Upper lobe of right lung (tissue), 1 donor: ENCODE measurements around the gene TAS2R60. TPM values are rescaled to one million over a fixed set of nuclear protein-coding genes. Genes with fewer than 3 reads are reported as not detected.
"Not testable (repeated sequence)": the region's sequence is repeated elsewhere in the genome, so short reads cannot be mapped to it uniquely, and the experiment has no call there.

Source experiments
- ATAC-seq: fragments of 200-7000 bp; cut with Tn5 transposase; one replicate; pipeline ENCODE4 v1.9.1; 2020; ENCODE audit warnings: mild to moderate bottlenecking, moderate library complexity
- DNase-seq: peaks from one replicate; pipeline ENCODE4 v3.0.0-alpha.2; 2020
- H3K27ac ChIP-seq: fragments of 200-600 bp; one replicate; pipeline ENCODE4 v1.8.0; 2022
- H3K27me3 ChIP-seq: fragments of 200-600 bp; one replicate; pipeline ENCODE4 v1.8.0; 2022; ENCODE audit warnings: mild to moderate bottlenecking
- H3K36me3 ChIP-seq: fragments of 200-600 bp; one replicate; pipeline ENCODE4 v1.8.0; 2022
- H3K4me1 ChIP-seq: fragments of 200-600 bp; one replicate; pipeline ENCODE4 v1.8.0; 2022
- H3K4me3 ChIP-seq: fragments of 200-600 bp; one replicate; pipeline ENCODE4 v1.8.0; 2022; ENCODE audit warnings: mild to moderate bottlenecking
- H3K9me3 ChIP-seq: fragments of 200-600 bp; one replicate; pipeline ENCODE4 v1.8.0; 2022
- intact Hi-C: fragments of 100-400 bp; cut with DNase I; formaldehyde crosslinking; loops from one replicate; pipeline ENCODE4 v1.11.0; 2022
- total RNA-seq: library from RNA; stranded (reverse); fragmentation: NEBNext Ultra II Directional; extraction: Animal tissue kit (Norgen Biotek cat#: 25700); gene quantifications from one replicate; pipeline ENCODE4 v1.2.1, GENCODE V29; 2021
- TF ChIP-seq, protein P1 (sequence below): fragments of 200-600 bp; IDR thresholded peaks from one replicate; pipeline ENCODE4 v1.8.0; 2022; ENCODE audit warnings: antibody characterized with exemption
- donor health status: DM: no; HTN: yes; CAD: no; lungs with severe emphysema.

The TAS2R60 gene
- total RNA-seq, 1 donor from 2014 or later: not detected

DNA sequence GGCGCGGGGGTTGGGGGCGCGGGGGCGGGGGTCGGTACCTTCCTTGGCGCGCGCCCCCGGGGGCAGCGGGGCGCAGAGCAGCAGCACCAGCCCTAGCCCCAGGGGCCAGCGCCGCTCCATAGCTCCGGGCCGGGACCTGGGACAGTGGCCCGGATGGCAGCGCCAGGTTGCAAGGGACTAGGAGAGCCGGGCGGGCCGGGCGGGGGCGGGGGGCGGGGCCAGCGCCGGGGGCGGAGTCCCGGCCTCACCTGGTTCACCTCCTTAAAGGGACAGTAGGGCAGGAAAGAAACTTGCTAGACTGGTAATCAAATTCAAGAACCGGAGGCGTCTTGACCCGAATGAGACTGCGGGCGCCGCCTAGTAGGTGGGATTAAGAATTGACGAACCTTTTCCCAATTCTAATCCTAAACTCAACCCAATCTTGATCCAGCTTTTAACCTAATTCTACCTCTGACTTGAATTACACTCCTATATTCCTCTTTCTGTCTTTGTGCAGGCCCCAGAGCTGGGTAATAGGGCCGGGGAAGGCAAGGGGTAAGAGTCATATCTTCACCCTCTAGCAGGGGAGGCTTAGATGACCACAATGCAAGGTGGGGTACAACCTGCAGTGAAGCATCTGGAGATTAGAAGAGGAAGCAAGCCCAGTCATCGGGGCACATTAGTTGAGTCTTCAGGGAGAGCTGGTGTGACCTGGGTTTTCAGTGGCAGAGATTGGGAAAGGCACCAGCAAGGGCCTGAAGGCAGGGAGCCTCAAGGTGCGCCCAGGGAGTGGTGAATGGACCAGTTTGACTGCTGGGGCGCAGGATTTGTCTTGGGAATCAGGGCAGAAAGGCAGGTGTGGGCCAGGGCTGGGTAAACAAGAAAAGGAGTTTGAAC is 34.3 kb upstream of the TAS2R60 start, which contains the start of gene EPHA1:
TSS of gene EPHA1 (minus strand) at position 171 of the 876 bp plus-strand sequence. CDS start at position 120, 51 bp downstream.
- DNase-seq: peak; percentile 85
- intact Hi-C loops: no loop called here
- Histone ChIP-seq H3K27ac (peak within 1 kb of the TSS; percentile 42), H3K4me1 (peaks cover 38% of the 10 kb centered on the region), H3K36me3 (no peaks in the 10 kb centered on the region), H3K9me3 (no peaks in the 10 kb centered on the region), H3K4me3 (peak within 1 kb of the TSS; percentile 52), H3K27me3 (no peaks in the 10 kb centered on the region)
- TF ChIP-seq, protein P1, sequence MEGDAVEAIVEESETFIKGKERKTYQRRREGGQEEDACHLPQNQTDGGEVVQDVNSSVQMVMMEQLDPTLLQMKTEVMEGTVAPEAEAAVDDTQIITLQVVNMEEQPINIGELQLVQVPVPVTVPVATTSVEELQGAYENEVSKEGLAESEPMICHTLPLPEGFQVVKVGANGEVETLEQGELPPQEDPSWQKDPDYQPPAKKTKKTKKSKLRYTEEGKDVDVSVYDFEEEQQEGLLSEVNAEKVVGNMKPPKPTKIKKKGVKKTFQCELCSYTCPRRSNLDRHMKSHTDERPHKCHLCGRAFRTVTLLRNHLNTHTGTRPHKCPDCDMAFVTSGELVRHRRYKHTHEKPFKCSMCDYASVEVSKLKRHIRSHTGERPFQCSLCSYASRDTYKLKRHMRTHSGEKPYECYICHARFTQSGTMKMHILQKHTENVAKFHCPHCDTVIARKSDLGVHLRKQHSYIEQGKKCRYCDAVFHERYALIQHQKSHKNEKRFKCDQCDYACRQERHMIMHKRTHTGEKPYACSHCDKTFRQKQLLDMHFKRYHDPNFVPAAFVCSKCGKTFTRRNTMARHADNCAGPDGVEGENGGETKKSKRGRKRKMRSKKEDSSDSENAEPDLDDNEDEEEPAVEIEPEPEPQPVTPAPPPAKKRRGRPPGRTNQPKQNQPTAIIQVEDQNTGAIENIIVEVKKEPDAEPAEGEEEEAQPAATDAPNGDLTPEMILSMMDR: peak; percentile 49
- peak; percentile 84 for ATAC-seq

DNA sequence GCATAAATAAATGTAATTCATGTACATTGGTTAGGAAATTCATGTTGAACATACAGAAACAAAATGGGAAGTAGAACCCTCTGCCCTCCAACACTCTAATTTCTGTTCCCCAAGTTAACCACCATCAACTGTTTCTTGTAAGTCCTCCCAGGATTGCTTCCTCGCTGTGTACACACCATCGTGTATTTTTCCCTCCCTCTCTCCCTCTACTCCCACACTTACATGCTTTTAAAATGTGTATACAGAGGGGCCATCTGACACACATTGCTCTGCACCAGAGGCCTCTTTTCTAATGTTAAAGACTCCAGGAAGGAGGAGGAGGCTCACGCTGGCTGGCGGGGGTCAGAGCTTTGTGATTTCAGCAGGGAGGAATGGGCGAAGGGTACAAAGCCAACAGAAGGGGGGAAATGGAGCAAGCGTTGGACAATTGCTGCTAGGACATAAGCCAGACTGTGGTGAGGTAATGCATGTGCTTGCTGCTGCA is 32.7 kb upstream of the TAS2R60 start:
- TF ChIP-seq, protein P1: no peak
- Histone ChIP-seq H3K4me1 (peaks cover 29% of the 10 kb centered on the region), H3K36me3 (no peaks in the 10 kb centered on the region), H3K27ac (peak overlapping the region; percentile 6), H3K4me3 (no peak overlapping the region), H3K9me3 (no peaks in the 10 kb centered on the region), H3K27me3 (no peaks in the 10 kb centered on the region)
- intact Hi-C loops: no loop called here
- ATAC-seq: peak; percentile 34
- no peak for DNase-seq

DNA sequence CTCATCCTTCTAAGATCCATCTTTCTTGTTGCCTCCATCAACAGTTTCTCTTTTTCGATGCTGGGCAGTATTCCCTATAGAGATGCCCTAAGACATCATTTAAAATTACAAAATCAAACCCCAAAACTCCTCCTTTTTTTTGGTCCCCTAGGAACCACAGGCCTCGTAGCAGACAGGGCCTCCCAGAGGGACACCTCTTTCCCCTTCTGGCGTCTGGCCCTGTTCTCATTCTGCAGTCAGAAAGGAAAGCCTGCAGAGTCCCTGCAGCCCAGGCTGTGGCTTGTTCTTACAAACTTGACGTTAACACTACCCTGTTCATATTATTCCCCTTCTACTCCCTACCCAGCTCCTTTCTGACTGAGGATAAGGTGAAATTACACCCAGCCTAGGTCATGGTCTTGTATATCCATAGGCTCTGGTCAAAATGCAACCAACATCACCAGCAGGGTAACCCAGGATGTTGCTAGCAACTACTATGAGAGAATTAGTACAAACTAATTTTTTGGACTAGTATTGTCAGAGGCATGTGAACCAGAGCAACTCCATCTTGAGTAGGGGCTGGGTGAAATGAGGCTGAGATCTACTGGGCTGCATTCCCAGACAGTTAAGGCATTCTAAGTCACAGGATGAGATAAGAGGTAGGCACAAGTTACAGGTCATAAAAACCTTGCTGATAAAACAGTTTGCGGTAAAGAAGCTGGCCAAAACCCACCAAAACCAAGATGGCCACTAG is 31.1 kb upstream of the TAS2R60 start:
- Histone ChIP-seq H3K9me3 (no peaks in the 10 kb centered on the region), H3K4me1 (peaks cover 29% of the 10 kb centered on the region), H3K27me3 (no peaks in the 10 kb centered on the region), H3K36me3 (no peaks in the 10 kb centered on the region), H3K27ac (no peak overlapping the region), H3K4me3 (no peak overlapping the region)
- intact Hi-C loops: no loop called here
- TF ChIP-seq, protein P1: no peak
- ATAC-seq (no peak), DNase-seq (no peak)

DNA sequence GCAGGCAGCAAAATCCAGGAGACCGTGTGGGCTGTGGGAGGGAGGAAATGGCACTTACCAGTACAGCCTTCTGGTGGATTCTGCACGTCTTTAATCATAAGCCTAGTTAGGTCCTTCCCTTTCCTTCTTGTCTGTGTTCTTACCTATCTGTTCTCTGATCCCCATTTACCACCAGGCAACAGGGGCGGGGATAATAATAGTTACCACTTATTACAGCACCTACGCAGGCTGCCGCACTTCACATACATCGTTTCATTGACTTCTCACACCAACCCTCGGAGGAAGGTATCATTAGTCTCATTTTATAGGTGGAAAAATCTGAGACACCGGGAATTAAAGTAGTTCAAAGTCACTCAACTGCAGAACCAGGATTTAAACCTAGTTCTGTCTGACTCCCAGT is 30.1 kb upstream of the TAS2R60 start:
- H3K27me3 ChIP-seq: no peaks in the 10 kb centered on the region
- H3K4me1 ChIP-seq: peaks cover 22% of the 10 kb centered on the region
- H3K4me3 ChIP-seq: no peak overlapping the region
- intact Hi-C loops: no loop called here
- ATAC-seq (no peak), DNase-seq (no peak)
- H3K36me3 ChIP-seq: no peaks in the 10 kb centered on the region
- H3K27ac ChIP-seq: no peak overlapping the region
- TF ChIP-seq, protein P1: no peak
- H3K9me3 ChIP-seq: no peaks in the 10 kb centered on the region

DNA sequence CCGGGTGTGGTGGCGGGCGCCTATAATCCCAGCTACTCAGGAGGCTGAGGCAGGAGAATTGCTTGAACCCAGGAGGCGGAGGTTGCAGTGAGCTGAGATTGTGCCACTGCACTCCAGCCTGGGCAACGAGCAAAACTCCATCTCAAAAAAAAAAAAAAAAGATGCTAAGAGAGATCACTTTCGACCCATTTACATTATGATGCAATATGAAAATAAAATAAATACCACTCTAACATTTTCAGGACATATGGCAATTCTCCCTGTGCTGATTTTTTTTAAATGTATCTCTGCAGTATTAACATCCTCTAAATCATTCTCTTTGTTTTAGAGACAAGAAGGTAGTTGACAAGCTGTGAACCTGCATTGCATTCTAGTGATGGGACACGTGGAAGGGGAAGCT is 28.0 kb upstream of the TAS2R60 start:
- H3K27ac ChIP-seq, H3K36me3 ChIP-seq, ATAC-seq, H3K27me3 ChIP-seq, DNase-seq, H3K9me3 ChIP-seq, intact Hi-C loops, H3K4me1 ChIP-seq, H3K4me3 ChIP-seq: not testable (repeated sequence)
